Loucy (cell line): Measurements from ENCODE around the gene MAPK8.

Experiments used
- H2AFZ ChIP-seq: fragments of 200-600 bp; sonication (generic); 2 replicates; pipeline ENCODE4 v1.6.0; 2016; ENCODE audit warnings: antibody characterized with exemption, mild to moderate bottlenecking, low read length, moderate library complexity
- H3F3A ChIP-seq: fragments of 200-600 bp; 2 replicates; pipeline ENCODE4 v1.6.0; 2016; ENCODE audit warnings: antibody characterized with exemption, low read depth, mild to moderate bottlenecking
- H3K27me3 ChIP-seq: fragments of 200-600 bp; sonication (generic); 2 replicates; pipeline ENCODE4 v1.6.1; 2014; ENCODE audit warnings: low read length, mild to moderate bottlenecking; ENCODE audit not compliant: insufficient read depth, poor library complexity, severe bottlenecking
- H3K36me3 ChIP-seq: fragments of 200-600 bp; sonication (generic); 2 replicates; pipeline ENCODE4 v1.6.1; 2016; ENCODE audit warnings: low read length; ENCODE audit not compliant: insufficient read depth
- H3K4me1 ChIP-seq: fragments of 200-600 bp; sonication (generic); 2 replicates; pipeline ENCODE4 v1.5.1; 2014; ENCODE audit warnings: low read length, mild to moderate bottlenecking; ENCODE audit not compliant: insufficient read depth, poor library complexity, severe bottlenecking
- H3K4me2 ChIP-seq: fragments of 200-600 bp; sonication (generic); 2 replicates; pipeline ENCODE4 v1.6.0; 2014; ENCODE audit warnings: antibody characterized with exemption, low read length, low read depth, mild to moderate bottlenecking; ENCODE audit not compliant: poor library complexity, severe bottlenecking
- H3K4me3 ChIP-seq: fragments of 200-600 bp; sonication (generic); 2 replicates; pipeline ENCODE4 v1.5.1; 2014; ENCODE audit warnings: low read length, mild to moderate bottlenecking, mixed read lengths; ENCODE audit not compliant: poor library complexity, severe bottlenecking
- H3K79me2 ChIP-seq: fragments of 200-600 bp; sonication (generic); 2 replicates; pipeline ENCODE4 v1.6.1; 2014; ENCODE audit warnings: low read length; ENCODE audit not compliant: insufficient read depth
- H3K9ac ChIP-seq: fragments of 200-600 bp; sonication (generic); 2 replicates; pipeline ENCODE4 v1.6.0; 2014; ENCODE audit warnings: mild to moderate bottlenecking, low read depth, low read length, moderate library complexity; ENCODE audit not compliant: poor library complexity, severe bottlenecking
- H3K9me2 ChIP-seq: fragments of 200-600 bp; sonication (generic); replicated peaks from 2 replicates; pipeline ENCODE4 v1.6.1; 2016; ENCODE audit warnings: low read depth, low read length, mixed read lengths
- H3K9me3 ChIP-seq: fragments of 200-600 bp; sonication (generic); 2 replicates; pipeline ENCODE4 v1.6.1; 2014; ENCODE audit warnings: mild to moderate bottlenecking, antibody characterized with exemption, low read length, low read depth; ENCODE audit not compliant: insufficient read depth
- H4K20me1 ChIP-seq: fragments of 200-600 bp; sonication (generic); 2 replicates; pipeline ENCODE4 v1.6.0; 2014; ENCODE audit warnings: antibody characterized with exemption, low read length, mild to moderate bottlenecking; ENCODE audit not compliant: insufficient read depth, poor library complexity, severe bottlenecking
- EZH2phosphoT487 ChIP-seq: fragments of 200-600 bp; IDR thresholded peaks from 2 replicates; pipeline ENCODE4 v1.6.1; 2018; ENCODE audit warnings: antibody characterized with exemption, mild to moderate bottlenecking, moderate library complexity, borderline replicate concordance
- TF ChIP-seq, protein P1 (sequence below): fragments of 200-600 bp; sonication (generic); conservative IDR thresholded peaks from 2 replicates; pipeline ENCODE4 v1.5.1; 2014; ENCODE audit warnings: mild to moderate bottlenecking, antibody characterized with exemption, low read length

Gene MAPK8

DNA sequence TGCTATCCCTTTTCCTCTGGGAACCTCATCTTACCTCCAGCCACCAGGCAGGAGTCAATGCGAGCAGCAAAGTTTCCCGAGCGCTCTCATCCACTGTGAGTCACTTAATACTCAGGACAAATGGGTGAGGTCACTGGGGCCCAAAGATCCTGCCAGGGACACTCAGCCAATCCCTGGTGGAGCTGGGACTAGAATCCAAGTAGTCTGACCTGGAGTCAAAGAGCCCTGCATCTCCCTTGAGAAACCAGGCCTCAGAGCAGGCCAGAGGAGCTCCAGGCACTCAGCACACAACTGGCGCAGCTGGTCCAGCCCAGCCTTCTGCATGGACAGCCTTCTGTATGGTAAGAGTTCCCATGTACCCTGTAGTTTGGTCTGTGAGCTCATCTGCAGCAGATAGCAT, 142.3 kb downstream of the MAPK8 start:
- Histone ChIP-seq H3K4me2 (no peak overlapping the region), H3K4me3 (no peak overlapping the region), H3K27me3 (no peaks in the 10 kb centered on the region), H3K36me3 (no peaks in the 10 kb centered on the region), H4K20me1 (no peaks in the 10 kb centered on the region), H2AFZ (no peak overlapping the region), H3K9me3 (no peaks in the 10 kb centered on the region), H3K9me2 (no peaks in the 10 kb centered on the region), H3K79me2 (no peaks in the 10 kb centered on the region), H3K4me1 (peaks cover 9% of the 10 kb centered on the region), H3K9ac (no peak overlapping the region), H3F3A (no peaks in the 10 kb centered on the region)
- TF ChIP-seq, protein P1, sequence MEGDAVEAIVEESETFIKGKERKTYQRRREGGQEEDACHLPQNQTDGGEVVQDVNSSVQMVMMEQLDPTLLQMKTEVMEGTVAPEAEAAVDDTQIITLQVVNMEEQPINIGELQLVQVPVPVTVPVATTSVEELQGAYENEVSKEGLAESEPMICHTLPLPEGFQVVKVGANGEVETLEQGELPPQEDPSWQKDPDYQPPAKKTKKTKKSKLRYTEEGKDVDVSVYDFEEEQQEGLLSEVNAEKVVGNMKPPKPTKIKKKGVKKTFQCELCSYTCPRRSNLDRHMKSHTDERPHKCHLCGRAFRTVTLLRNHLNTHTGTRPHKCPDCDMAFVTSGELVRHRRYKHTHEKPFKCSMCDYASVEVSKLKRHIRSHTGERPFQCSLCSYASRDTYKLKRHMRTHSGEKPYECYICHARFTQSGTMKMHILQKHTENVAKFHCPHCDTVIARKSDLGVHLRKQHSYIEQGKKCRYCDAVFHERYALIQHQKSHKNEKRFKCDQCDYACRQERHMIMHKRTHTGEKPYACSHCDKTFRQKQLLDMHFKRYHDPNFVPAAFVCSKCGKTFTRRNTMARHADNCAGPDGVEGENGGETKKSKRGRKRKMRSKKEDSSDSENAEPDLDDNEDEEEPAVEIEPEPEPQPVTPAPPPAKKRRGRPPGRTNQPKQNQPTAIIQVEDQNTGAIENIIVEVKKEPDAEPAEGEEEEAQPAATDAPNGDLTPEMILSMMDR: no peak
- TF ChIP-seq EZH2phosphoT487: no peak

GRCh38 chr10:48449501-48450232, 143.2 kb downstream of the MAPK8 start:
- Histone ChIP-seq H3K9me3 (no peaks in the 10 kb centered on the region), H3K9ac (no peak overlapping the region), H3F3A (no peaks in the 10 kb centered on the region), H3K27me3 (no peaks in the 10 kb centered on the region), H3K4me2 (no peak overlapping the region), H4K20me1 (no peaks in the 10 kb centered on the region), H3K4me1 (peaks cover 9% of the 10 kb centered on the region), H2AFZ (no peak overlapping the region), H3K9me2 (no peaks in the 10 kb centered on the region), H3K79me2 (no peaks in the 10 kb centered on the region), H3K4me3 (no peak overlapping the region), H3K36me3 (no peaks in the 10 kb centered on the region)
- TF ChIP-seq, protein P1: no peak
- TF ChIP-seq EZH2phosphoT487: no peak

DNA sequence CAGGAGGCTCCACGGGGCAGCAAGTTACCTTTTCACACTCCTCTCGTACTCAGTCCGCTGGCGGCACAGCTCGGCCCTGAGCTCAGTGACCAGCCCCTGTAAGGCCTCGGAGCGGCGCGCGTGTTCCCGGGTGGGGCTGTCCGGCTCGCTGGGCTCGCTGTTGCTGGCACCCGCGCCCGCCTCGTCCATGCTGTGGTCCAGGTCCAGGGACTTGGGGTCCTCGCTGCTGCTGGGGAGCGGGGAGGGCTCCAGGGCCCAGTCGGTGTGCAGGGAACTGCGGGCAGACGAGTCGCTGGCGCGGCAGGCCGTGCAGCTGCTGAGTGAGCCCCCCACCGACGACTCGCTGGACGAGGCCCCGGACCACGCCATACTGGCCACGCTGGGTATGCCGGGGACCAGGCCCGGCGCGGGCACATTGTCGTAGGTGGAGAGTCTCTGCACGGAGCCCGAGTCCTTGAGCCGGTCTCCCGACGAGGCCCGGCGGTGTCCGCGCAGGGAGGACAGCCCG, 143.8 kb downstream of the MAPK8 start:
- H3K4me1 ChIP-seq: peaks cover 5% of the 10 kb centered on the region
- no peaks in the 10 kb centered on the region for H3K9me2 ChIP-seq
- no peak overlapping the region for H3K4me3 ChIP-seq
- H3K9me3 ChIP-seq: no peaks in the 10 kb centered on the region
- H4K20me1 ChIP-seq: no peaks in the 10 kb centered on the region
- H3F3A ChIP-seq: no peaks in the 10 kb centered on the region
- TF ChIP-seq, protein P1: no peak
- no peak for TF ChIP-seq EZH2phosphoT487
- no peak overlapping the region for H3K4me2 ChIP-seq
- no peak overlapping the region for H2AFZ ChIP-seq
- no peaks in the 10 kb centered on the region for H3K27me3 ChIP-seq
- H3K36me3 ChIP-seq: no peaks in the 10 kb centered on the region
- H3K79me2 ChIP-seq: no peaks in the 10 kb centered on the region
- no peak overlapping the region for H3K9ac ChIP-seq
